Epithelial cell of proximal tubule (primary cell): ENCODE data around the gene GAS2L1. TPM values are rescaled to one million over a fixed set of nuclear protein-coding genes. Genes with fewer than 3 reads are reported as not detected.
A peak's percentile ranks its signal among the peaks of the same experiment; 100 is the strongest.

ENCODE experiments used
- DNase-seq: peaks from one replicate; pipeline ENCODE4 v3.0.0-alpha.2; 2011; ENCODE audit warnings: low read depth
- H3K4me3 ChIP-seq: 2 replicates; pipeline ENCODE4 v1.5.1; 2011; ENCODE audit warnings: low read depth, mild to moderate bottlenecking, low read length
- total RNA-seq: library from RNA; depleted of rRNA; stranded (reverse); fragments of >200 nt; gene quantifications from 2 replicates; pipeline ENCODE4 v1.2.3, GENCODE V29; 2015
- TF ChIP-seq, protein P1 (sequence below): conservative IDR thresholded peaks from 2 replicates; pipeline ENCODE4 v1.5.1; 2012; ENCODE audit warnings: low read depth, mild to moderate bottlenecking, low read length

The GAS2L1 gene
- total RNA-seq, 1 donor from 2014 or later = 31.4 TPM

DNA sequence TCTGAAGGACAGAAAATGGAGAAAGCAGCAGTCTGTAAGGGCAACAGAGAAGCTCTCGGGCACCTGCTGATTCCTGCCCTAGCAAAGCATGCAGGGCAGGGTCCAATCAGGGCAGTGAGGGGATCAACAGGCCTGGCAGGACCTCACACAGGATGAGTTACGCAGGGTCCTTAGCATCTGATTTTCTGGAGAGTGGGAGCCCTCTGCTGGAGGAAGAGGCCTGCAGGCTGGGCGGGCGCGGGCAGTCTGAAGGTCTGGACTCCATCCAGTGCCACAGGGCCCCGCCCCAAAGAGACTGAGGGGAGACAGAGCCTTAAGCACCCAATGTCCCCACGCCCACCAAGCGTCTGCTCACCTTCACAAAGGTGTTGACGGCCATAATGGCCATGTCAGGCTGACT, 53.0 kb downstream of the GAS2L1 start:
- H3K4me3 ChIP-seq = no peak overlapping the region
- DNase-seq = no peak
- TF ChIP-seq, protein P1, sequence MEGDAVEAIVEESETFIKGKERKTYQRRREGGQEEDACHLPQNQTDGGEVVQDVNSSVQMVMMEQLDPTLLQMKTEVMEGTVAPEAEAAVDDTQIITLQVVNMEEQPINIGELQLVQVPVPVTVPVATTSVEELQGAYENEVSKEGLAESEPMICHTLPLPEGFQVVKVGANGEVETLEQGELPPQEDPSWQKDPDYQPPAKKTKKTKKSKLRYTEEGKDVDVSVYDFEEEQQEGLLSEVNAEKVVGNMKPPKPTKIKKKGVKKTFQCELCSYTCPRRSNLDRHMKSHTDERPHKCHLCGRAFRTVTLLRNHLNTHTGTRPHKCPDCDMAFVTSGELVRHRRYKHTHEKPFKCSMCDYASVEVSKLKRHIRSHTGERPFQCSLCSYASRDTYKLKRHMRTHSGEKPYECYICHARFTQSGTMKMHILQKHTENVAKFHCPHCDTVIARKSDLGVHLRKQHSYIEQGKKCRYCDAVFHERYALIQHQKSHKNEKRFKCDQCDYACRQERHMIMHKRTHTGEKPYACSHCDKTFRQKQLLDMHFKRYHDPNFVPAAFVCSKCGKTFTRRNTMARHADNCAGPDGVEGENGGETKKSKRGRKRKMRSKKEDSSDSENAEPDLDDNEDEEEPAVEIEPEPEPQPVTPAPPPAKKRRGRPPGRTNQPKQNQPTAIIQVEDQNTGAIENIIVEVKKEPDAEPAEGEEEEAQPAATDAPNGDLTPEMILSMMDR = peak; percentile 57

Other genes with a start within 250 kb of the GAS2L1 start
- gene C22orf31, start 244.8 kb upstream of the GAS2L1 start, total RNA-seq = not detected in 2 replicates
- gene KREMEN1, start 233.6 kb upstream of the GAS2L1 start, total RNA-seq = 4.8 and 10.8 TPM in 2 replicates
- 0.17 and 0.22 TPM in 2 replicates for gene EMID1, start 100.8 kb upstream of the GAS2L1 start, total RNA-seq
- 28.2 and 36.0 TPM in 2 replicates for gene RHBDD3, start 38.7 kb upstream of the GAS2L1 start, total RNA-seq
- gene EWSR1, start 38.4 kb upstream of the GAS2L1 start, total RNA-seq = 211 and 328 TPM in 2 replicates
- 0.12 TPM in 1 of 2 replicates, not detected in the other for gene RASL10A, start 9.0 kb downstream of the GAS2L1 start, total RNA-seq
- 50.3 and 79.7 TPM in 2 replicates for gene AP1B1, start 81.9 kb downstream of the GAS2L1 start, total RNA-seq
- not detected in 2 replicates for gene RFPL1, start 131.9 kb downstream of the GAS2L1 start, total RNA-seq
- gene NEFH, start 173.6 kb downstream of the GAS2L1 start, total RNA-seq = 2.3 and 3.4 TPM in 2 replicates
- 40.1 and 48.5 TPM in 2 replicates for gene THOC5, start 247.1 kb downstream of the GAS2L1 start, total RNA-seq